Measurements from ENCODE around the gene NOP16.

Gene NOP16

GRCh38 chr5:176384366-176384930 is 4.0 kb downstream of the NOP16 start:
- DNase-seq = no peak

DNA sequence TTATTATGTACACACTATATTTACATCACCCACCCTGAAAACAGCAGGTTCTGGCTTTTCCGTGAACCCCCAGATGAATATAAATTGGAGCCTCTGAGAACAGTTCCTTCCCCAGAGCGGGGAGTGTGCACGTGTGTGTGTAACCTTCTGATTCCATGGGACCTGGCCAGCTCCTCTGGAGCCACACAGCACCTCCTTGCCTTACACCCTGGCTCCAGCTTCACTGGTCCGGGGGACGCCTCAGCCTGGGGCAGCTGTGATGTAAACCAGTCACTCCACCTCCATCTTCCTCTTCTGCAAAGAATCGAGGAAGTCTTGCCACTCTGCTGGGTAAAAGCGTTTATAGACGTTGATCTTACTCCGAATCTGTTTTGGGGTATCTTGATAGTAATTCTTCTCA is 4.4 kb downstream of the NOP16 start:
- no peak for DNase-seq

DNA sequence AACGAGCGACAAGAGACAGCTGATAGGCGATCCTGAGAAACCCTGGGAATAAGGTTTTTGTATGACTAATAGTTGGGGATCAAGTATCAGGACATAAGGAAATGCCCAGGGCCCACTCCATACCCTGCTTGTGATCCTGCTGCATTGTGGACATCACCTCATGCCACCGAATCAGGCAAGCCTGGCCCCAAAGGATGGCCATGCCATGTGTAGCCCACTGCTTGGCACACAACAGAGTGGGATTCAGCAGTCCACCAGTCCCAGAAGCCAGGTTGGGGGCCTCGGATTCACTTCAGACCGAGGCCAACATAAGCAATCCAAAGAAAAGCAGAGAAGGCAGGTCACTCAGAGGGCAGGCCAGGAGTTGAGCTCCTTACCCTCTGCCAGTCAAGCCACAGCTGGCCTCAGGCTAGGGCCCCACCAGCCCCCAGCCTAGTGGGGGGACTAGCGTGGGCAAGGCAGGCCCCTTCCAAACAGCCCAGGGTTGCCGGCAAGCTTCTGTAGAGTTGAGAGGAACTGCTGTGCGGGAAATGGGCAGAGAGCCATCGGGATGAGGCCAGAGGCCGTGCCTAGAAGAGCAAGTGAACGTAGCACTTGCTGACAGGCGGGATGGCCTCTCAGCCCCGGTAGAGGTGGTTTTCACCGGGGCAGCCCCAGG is 5.0 kb downstream of the NOP16 start:
- DNase-seq = no peak

DNA sequence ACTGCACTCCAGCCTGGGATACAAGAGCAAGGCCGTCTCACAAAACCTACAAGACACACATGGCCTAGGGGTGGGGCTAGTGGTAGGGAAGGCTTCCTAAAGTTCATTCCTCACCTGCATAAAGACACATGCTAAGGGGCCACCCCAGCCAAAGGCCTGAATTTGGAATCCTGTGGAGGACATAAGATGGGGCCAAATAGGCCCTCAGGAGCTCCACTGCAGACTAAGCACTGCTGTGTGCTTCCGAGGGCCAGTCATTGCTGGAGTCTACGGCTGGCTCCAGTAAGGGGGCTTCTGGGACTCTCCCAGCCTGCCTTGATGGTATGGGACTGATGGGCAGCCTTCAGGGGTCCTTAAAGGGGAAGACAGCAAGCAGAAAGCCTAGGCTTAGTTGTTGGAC is 5.7 kb downstream of the NOP16 start:
- DNase-seq = no peak

GRCh38 chr5:176381979-176382378 is 6.4 kb downstream of the NOP16 start:
- no peak for DNase-seq

GRCh38 chr5:176381423-176381822 is 7.0 kb downstream of the NOP16 start:
- DNase-seq = no peak

DNA sequence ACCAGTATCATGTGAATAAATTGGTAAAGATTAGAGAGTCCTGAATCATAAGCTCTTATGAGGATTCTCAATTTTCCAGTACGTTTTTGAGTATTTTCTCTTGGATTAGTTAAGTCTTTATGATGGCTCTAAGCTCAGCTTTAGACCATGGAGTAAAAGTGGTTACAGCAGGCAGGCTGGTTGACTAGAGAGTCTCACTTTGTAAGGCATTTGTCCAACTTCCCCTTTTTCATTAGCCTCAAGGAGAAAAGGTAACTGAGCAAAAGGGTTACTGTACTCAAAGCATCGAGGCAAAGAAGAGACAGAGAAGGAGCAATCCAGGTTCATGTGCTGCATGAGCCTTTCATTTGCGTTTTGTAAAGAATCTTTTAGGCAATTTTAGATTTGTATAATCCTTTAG is 8.5 kb downstream of the NOP16 start:
- no peak for DNase-seq

DNA sequence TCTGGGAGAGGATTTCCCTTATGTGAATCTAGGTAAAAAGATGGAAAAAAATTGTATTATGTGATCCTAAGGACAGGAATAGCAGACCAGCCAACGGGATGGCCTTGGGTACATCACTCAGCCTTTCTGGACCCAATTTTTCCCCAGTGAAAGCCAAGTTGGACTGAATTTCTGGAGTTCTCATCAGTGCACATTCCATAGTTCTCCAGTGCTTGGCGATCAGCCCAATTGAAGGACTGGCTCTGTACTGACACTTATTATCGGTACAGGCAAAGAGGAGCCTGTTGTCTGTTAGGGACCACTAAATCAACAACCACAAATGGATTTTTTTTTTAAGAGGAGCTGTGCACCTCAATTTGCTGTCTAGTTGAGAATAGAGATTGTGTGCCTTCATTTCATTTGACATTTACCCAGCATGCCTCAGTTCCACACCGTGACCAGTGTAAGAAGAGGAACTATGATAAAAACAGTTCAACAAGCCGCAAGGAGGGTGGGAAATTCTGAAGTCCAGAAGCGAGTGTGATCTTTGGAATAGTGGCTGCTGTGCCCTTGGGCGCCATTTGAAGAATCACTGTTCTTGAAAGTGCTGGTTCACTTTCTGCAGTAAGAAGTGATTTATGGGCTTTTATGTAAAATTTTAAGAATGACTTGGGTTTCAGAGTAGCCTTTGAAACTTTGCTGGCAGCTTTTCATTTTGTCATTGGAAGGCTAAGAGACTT is 15.1 kb downstream of the NOP16 start:
- DNase-seq = no peak

- DNase-seq = no peak
These were observed 16.5 kb downstream of the NOP16 start for GRCh38 chr5:176371621-176372539.

DNA sequence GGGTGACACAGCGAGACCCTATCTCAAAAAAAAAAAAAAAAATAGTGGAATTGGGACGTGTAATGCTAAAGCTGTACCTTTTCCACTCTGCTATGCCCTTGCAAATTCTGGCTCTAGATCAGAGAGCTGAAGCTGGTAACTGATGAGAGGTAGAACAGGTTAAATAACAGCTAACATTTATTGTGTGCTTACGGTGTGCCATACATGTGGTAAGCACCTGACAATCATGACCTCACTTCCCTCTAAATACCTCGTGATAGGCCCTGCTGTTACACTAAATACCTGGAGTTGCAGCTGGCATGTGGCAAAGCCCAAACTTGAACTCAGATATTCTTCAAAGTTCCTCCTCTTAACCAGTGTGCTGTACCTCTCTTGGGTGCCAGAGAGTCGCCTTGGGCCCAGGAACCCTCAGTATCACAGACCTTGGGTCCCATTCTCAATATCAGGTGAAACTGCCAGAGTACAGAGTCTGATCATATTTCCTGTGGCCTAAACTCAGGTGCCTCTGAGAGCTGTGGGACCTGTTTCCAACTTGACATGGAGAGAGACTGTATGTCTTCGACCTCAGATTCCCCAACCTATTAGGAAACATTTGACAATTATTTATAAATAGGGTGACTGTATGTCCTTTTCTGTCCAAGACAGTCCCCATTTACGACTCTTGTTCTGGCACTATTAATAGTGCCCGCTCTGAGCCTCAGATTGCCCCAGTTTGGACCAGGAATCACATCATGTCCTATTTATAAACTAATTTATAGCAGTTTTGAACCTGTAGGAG is 18.3 kb downstream of the NOP16 start:
- no peak for DNase-seq

DNA sequence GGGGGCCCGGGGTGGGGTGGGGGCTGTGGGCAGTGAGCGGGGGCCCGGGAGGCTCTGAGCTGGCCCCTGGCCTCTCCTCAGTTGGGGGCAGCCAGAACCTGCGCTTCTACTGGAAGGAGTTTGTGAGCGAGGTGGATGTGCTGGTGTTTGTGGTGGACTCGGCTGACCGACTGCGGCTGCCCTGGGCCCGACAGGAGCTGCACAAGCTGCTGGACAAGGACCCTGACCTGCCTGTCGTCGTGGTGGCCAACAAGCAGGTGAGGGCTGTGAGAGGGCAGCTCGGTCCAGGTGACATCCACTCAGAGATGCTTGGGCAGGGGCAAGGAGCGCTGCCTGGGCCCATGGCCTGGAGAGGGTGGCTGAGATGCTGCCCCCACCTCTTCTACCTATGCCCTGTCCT is 19.7 kb downstream of the NOP16 start:
- no peak for DNase-seq

GRCh38 chr5:176366232-176366894 is 22.0 kb downstream of the NOP16 start:
- no peak for DNase-seq

DNA sequence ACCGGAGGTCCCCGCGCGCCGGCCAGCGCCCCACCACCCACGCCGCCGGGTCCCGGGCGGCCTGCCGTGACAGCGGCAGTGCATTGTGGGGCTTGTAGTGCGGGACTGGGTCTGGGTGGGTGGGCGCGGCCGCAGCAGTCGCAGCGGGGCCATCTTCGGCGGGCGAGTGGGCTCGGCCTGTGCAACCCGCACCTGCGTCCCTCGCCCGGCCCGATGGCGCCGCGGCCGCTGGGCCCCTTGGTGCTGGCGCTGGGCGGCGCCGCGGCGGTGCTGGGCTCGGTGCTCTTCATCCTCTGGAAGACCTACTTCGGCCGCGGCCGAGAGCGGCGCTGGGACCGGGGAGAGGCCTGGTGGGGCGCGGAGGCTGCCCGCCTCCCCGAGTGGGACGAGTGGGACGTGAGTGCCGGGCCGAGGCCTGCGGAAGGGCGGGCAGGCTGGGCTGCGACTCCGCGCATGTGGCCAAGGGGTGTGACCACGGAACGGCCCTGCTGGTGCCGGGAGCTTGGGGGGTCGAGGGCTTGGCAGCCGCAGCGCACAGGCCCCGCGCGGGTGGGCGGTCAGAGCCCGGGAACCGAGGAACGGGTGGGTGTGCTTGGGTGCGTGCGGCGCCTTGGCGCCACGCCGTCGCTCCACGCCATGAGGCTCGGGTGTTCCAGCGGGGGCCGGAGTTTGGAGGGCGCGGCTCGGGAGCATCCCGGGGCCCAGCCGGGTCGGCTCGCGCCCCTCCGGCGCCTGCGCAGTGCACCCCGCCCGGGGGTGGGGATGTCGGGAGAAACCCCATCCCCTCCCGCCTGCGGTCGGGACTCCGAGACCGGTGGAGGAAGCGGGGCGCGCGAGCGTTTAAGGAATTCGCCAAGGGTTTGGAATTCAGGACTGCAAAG is 22.8 kb downstream of the NOP16 start, which contains the start of gene ARL10:
ARL10 (plus strand) TSS at position 137 of the 881 bp plus-strand sequence; CDS start at position 214, 77 bp downstream.
- DNase-seq = peak; percentile 66 to 73

- no peak for DNase-seq
These were observed 23.5 kb downstream of the NOP16 start for GRCh38 chr5:176364765-176365350.

- no peak for DNase-seq
These were observed 26.2 kb downstream of the NOP16 start for GRCh38 chr5:176362233-176362490.

- DNase-seq = peak; percentile 93 to 95
These were observed 26.8 kb downstream of the NOP16 start, which contains the start of gene KIAA1191 for GRCh38 chr5:176361437-176362232. Gene KIAA1191 (minus strand): TSS chr5:176361764. CDS start chr5:176359508, 2,256 bp downstream.

DNA sequence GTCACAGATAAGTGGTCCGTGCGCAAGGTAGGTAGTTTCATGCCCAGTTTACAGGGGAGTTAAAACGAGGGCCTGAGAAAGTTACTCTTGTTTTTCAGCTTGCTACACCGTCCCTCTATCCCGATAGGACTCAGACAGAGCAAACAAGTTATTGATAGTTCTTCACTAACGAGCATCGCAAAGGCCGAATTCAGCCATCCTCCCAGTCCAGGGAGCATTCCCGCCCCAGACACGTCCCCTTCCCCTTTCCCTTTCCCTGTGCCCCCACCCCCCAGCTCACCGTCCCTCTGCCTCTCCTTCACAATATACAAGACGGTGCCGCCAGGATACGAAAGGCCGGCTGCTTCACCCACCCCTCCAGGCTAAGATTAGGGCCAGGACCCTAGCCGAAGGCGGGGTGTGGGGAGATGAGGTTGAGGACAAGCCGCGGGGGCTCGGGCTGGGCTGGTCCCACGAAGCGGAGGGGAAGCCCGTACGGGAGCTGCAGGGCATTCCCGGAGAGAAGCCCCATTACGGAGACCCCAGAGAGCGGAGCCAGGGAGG is 27.4 kb downstream of the NOP16 start:
- DNase-seq = peak; percentile 22 to 24

GRCh38 chr5:176359658-176360057 is 28.7 kb downstream of the NOP16 start:
- no peak for DNase-seq

- DNase-seq = no peak
These were observed 32.2 kb downstream of the NOP16 start for GRCh38 chr5:176356179-176356566.
